Measurements from ENCODE around the gene RWDD2A. TPM values are rescaled to one million over a fixed set of nuclear protein-coding genes. Genes with fewer than 3 reads are reported as not detected.

The RWDD2A gene
- total and polyA plus RNA-seq, 2 of the 8 experiments (the other 6 are each of a cell fraction or from before 2014, with no cell fraction given) = 2.1 to 3.6 TPM

GRCh38 chr6:83226517-83226916 is 33.4 kb downstream of the RWDD2A start:
- ChIA-PET CTCF (ENCODE audit: partially characterized antibody) (interaction anchor here (1.4 kb wide), 1 partner anchor 11 kb away, joined by 5 read pairs; no protein-coding TSS in a partner anchor), POLR2A (ENCODE audit: partially characterized antibody) (no interaction called here)
- H3K79me2 ChIP-seq (ENCODE audit: control insufficient read depth in 1 of 2, insufficient read depth in 2 of 2, low read length in 2 of 2) = no peaks in the 10 kb centered on the region
- H3K4me2 ChIP-seq (ENCODE audit: insufficient read depth in 1 of 2, low read depth in 2 of 2, low read length in 2 of 2) = no peak overlapping the region
- no peak overlapping the region for H3K4ac ChIP-seq (replicated peaks; ENCODE audit: insufficient read length, low read depth, low read length)
- no peak overlapping the region for H3K14ac ChIP-seq (ENCODE audit: insufficient read length)
- H3K36me3 ChIP-seq (ENCODE audit: control insufficient read depth in 2 of 4, insufficient read depth in 4 of 4, low read length in 3 of 4) = no peaks in the 10 kb centered on the region
- FAIRE-seq (no peak), DNase-seq (ENCODE audit: low read depth in 1 of 2, low spot score in 2 of 2) (no peak)
- H3K56ac ChIP-seq (replicated peaks; ENCODE audit: insufficient read length, low read depth, low read length) = no peak overlapping the region
- no peak overlapping the region for H3K18ac ChIP-seq (ENCODE audit: extremely low read depth, low read length)
- no peaks in the 10 kb centered on the region for H3K27me3 ChIP-seq (replicated peaks in 1 of 4; ENCODE audit: control insufficient read depth in 3 of 4, extremely low read depth in 1 of 4, insufficient read depth in 3 of 4, low read length in 3 of 4)
- no peaks in the 10 kb centered on the region for H3K9me3 ChIP-seq (ENCODE audit: insufficient read depth in 2 of 2, low read depth in 1 of 2, low read length in 1 of 2)
- H4K5ac ChIP-seq (ENCODE audit: insufficient read length, low read depth, low read length) = no peak overlapping the region
- no peak overlapping the region for H4K8ac ChIP-seq (ENCODE audit: extremely low read depth, insufficient read depth, low read length)
- no peak overlapping the region for H2BK5ac ChIP-seq (ENCODE audit: low read depth, low read length)
- WGBS, 2 experiments (ENCODE audit: extremely low coverage in 1 of 2, insufficient coverage in 1 of 2, insufficient read length in 1 of 2, insufficient replicate concordance in 2 of 2, low coverage in 1 of 2, low lambda C conversion rate in 2 of 2, missing lambda C conversion rate in 1 of 2) = 92% methylated on average over 1 of the region's 1 CpG; no CpG with 5 or more reads in 1 of the 2 experiments
- H2BK120ac ChIP-seq (replicated peaks; ENCODE audit: low read depth, low read length) = no peak overlapping the region
- no peak overlapping the region for H2AK5ac ChIP-seq (ENCODE audit: low read depth, low read length)
- no peak overlapping the region for H3K4me3 ChIP-seq (ENCODE audit: extremely low read depth in 1 of 4, insufficient read depth in 2 of 4, low read depth in 3 of 4, low read length in 4 of 4)
- H3K79me1 ChIP-seq (ENCODE audit: low read depth, low read length) = no peaks in the 10 kb centered on the region
- no peaks in the 10 kb centered on the region for H3K4me1 ChIP-seq (replicated peaks in 1 of 4; ENCODE audit: control insufficient read depth in 3 of 4, insufficient read depth in 4 of 4, low read length in 3 of 4)
- no peaks in the 10 kb centered on the region for H3K23me2 ChIP-seq (ENCODE audit: low read depth, low read length)
- H2BK15ac ChIP-seq (ENCODE audit: low read length) = no peak overlapping the region
- H3K9ac ChIP-seq (replicated peaks in 1 of 4; ENCODE audit: extremely low read depth in 1 of 4, low read depth in 3 of 4, low read length in 3 of 4) = no peak overlapping the region
- H3K27ac ChIP-seq (ENCODE audit: low read depth, low read length) = no peak overlapping the region
- H2AFZ ChIP-seq (ENCODE audit: low read length) = no peak overlapping the region
- H4K20me1 ChIP-seq (replicated peaks in 1 of 2; ENCODE audit: control insufficient read depth in 1 of 2, insufficient read depth in 2 of 2, low read length in 2 of 2) = no peaks in the 10 kb centered on the region
- H2BK12ac ChIP-seq (ENCODE audit: low read depth, low read length) = no peak overlapping the region
- H4K91ac ChIP-seq (replicated peaks; ENCODE audit: insufficient read length, low read length) = no peak overlapping the region
- no peak overlapping the region for H3K23ac ChIP-seq (ENCODE audit: insufficient read length)
- no peak overlapping the region for H2BK20ac ChIP-seq (ENCODE audit: low read length)
- TF ChIP-seq SP1 (IDR thresholded peaks at IDR 0.05; ENCODE audit: low read depth, low read length) = no peak
- TF ChIP-seq SIN3A (conservative IDR thresholded peaks at IDR 0.05 in 1 of 2, IDR thresholded peaks at IDR 0.05 in 1 of 2; ENCODE audit: low read depth in 1 of 2, low read length in 2 of 2) = no peak
- no peak for TF ChIP-seq HDAC6 (IDR thresholded peaks at IDR 0.05; ENCODE audit: low read depth, low read length)
- no peak for TF ChIP-seq HDAC2 (IDR thresholded peaks at IDR 0.05; ENCODE audit: borderline replicate concordance in 1 of 2, low read depth in 2 of 2, low read length in 2 of 2)
- no peak for TF ChIP-seq POLR2AphosphoS5 (IDR thresholded peaks at IDR 0.05; ENCODE audit: low read depth, low read length)
- TF ChIP-seq JUND (IDR thresholded peaks at IDR 0.05; ENCODE audit: low read length) = no peak
- no peak for TF ChIP-seq CHD1 (IDR thresholded peaks at IDR 0.05; ENCODE audit: low read depth, low read length)
- TF ChIP-seq BACH1 (IDR thresholded peaks at IDR 0.05; ENCODE audit: low read length) = no peak
- TF ChIP-seq EZH2 (IDR thresholded peaks at IDR 0.05; ENCODE audit: low read depth, low read length, severe bottlenecking) = no peak
- no peak for TF ChIP-seq USF2 (IDR thresholded peaks at IDR 0.05; ENCODE audit: low read length)
- TF ChIP-seq CTCF (IDR thresholded peaks at IDR 0.05; ENCODE audit: control extremely low read depth in 1 of 3, insufficient read depth in 1 of 3, low read depth in 1 of 3, low read length in 3 of 3) = no peak

Data from H1 (cell line).